Measurements from ENCODE around the gene TSFM. TPM values are rescaled to one million over a fixed set of nuclear protein-coding genes. Genes with fewer than 3 reads are reported as not detected.
A peak's percentile ranks its signal among the peaks of the same experiment; 100 is the strongest.

The TSFM gene
- total RNA-seq, 1 experiment from 2014 or later: 40.3 TPM

DNA sequence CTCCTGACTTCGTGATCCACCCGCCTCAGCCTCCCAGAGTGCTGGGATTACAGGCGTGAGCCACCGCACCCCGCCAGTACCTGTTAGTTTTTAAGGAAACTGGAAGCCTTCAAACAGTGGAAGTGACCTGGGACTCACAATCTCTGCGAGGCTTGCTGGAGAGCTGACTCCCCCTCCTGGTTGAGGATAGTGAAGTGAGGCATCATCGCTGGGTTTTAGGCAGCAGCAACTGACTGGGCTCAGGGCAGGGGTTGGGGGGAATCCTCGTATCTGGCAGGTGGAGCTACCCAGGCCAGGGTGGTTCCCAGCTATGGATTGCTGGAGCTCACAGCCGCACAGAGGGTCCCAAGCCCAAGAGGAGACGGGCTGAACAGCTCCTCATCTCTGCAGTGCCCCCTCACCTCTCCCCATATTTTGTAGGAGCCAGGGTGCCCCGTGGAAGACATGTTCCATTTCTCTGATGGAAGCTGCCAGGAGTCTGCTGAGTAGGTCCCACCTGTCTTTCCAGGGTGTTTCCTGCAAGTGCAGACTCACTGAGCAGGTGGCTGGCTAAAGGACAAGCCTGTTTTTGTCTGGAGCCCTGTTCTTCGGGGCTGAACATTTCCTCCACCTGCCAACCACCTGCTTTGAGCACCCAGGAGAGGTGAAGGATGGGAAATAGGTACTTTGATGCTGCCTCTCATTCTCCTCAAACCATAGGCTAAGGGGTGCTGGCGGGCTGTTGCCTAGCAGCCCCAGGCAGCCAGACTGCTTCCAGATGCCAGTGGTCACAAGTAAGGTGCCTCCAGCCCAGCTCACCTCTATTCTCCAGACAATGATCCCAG, 32.8 kb downstream of the TSFM start:
- H3K36me3 ChIP-seq (ENCODE audit: control insufficient read depth, insufficient read depth, low read length): no peaks in the 10 kb centered on the region
- no peaks in the 10 kb centered on the region for H3K4me1 ChIP-seq (ENCODE audit: control insufficient read depth, insufficient read depth, low read length)
- no peak overlapping the region for H3K27ac ChIP-seq (ENCODE audit: low read length)
- H3K27me3 ChIP-seq (ENCODE audit: control insufficient read depth, insufficient read depth, low read length): no peaks in the 10 kb centered on the region
- intact Hi-C loops (cut with micrococcal nuclease; ENCODE audit: unreplicated experiment) (no loop called here), in situ Hi-C loops (cut with HindIII; ENCODE audit: low pct_unique_long_range_greater_than_20kb, low sequenced_read_pairs) (no loop called here)
- no peak; the same call in 1 of the 2 replicates for TF ChIP-seq POLR2AphosphoS5 (IDR thresholded peaks at IDR 0.05; ENCODE audit: low read depth, low read length)
- TF ChIP-seq, protein P1, sequence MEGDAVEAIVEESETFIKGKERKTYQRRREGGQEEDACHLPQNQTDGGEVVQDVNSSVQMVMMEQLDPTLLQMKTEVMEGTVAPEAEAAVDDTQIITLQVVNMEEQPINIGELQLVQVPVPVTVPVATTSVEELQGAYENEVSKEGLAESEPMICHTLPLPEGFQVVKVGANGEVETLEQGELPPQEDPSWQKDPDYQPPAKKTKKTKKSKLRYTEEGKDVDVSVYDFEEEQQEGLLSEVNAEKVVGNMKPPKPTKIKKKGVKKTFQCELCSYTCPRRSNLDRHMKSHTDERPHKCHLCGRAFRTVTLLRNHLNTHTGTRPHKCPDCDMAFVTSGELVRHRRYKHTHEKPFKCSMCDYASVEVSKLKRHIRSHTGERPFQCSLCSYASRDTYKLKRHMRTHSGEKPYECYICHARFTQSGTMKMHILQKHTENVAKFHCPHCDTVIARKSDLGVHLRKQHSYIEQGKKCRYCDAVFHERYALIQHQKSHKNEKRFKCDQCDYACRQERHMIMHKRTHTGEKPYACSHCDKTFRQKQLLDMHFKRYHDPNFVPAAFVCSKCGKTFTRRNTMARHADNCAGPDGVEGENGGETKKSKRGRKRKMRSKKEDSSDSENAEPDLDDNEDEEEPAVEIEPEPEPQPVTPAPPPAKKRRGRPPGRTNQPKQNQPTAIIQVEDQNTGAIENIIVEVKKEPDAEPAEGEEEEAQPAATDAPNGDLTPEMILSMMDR (IDR thresholded peaks at IDR 0.05): no peak
- no peak for TF ChIP-seq SIN3A (IDR thresholded peaks at IDR 0.05; ENCODE audit: borderline replicate concordance, insufficient read depth, low read depth, low read length)
- no peak for TF ChIP-seq TCF7L2 (IDR thresholded peaks at IDR 0.05; ENCODE audit: low read depth, low read length)
- TF ChIP-seq, protein P2, sequence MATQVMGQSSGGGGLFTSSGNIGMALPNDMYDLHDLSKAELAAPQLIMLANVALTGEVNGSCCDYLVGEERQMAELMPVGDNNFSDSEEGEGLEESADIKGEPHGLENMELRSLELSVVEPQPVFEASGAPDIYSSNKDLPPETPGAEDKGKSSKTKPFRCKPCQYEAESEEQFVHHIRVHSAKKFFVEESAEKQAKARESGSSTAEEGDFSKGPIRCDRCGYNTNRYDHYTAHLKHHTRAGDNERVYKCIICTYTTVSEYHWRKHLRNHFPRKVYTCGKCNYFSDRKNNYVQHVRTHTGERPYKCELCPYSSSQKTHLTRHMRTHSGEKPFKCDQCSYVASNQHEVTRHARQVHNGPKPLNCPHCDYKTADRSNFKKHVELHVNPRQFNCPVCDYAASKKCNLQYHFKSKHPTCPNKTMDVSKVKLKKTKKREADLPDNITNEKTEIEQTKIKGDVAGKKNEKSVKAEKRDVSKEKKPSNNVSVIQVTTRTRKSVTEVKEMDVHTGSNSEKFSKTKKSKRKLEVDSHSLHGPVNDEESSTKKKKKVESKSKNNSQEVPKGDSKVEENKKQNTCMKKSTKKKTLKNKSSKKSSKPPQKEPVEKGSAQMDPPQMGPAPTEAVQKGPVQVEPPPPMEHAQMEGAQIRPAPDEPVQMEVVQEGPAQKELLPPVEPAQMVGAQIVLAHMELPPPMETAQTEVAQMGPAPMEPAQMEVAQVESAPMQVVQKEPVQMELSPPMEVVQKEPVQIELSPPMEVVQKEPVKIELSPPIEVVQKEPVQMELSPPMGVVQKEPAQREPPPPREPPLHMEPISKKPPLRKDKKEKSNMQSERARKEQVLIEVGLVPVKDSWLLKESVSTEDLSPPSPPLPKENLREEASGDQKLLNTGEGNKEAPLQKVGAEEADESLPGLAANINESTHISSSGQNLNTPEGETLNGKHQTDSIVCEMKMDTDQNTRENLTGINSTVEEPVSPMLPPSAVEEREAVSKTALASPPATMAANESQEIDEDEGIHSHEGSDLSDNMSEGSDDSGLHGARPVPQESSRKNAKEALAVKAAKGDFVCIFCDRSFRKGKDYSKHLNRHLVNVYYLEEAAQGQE (IDR thresholded peaks at IDR 0.05; ENCODE audit: insufficient read depth in 1 of 2, low read depth in 2 of 2, low read length in 1 of 2): no peak
- no peaks in the 10 kb centered on the region for H3K9me3 ChIP-seq (ENCODE audit: control insufficient read depth, insufficient read depth, low read depth, low read length)
- 0 out of 2 replicates have a peak, but pooled peaks have one; percentile 25 for ATAC-seq
- no TSS peak for BruUV-seq (replicated peaks)
- ChIA-PET POLR2A (no interaction called here), CTCF (interaction anchor here (0.6 kb wide), 1 partner anchor 32 kb away, joined by 4 read pairs; no protein-coding TSS in a partner anchor)
- no peak overlapping the region for H3K4me3 ChIP-seq (ENCODE audit: low read depth in 2 of 2, low read length in 2 of 2)
- no peak for DNase-seq (ENCODE audit: low read depth, low spot score)

DNA sequence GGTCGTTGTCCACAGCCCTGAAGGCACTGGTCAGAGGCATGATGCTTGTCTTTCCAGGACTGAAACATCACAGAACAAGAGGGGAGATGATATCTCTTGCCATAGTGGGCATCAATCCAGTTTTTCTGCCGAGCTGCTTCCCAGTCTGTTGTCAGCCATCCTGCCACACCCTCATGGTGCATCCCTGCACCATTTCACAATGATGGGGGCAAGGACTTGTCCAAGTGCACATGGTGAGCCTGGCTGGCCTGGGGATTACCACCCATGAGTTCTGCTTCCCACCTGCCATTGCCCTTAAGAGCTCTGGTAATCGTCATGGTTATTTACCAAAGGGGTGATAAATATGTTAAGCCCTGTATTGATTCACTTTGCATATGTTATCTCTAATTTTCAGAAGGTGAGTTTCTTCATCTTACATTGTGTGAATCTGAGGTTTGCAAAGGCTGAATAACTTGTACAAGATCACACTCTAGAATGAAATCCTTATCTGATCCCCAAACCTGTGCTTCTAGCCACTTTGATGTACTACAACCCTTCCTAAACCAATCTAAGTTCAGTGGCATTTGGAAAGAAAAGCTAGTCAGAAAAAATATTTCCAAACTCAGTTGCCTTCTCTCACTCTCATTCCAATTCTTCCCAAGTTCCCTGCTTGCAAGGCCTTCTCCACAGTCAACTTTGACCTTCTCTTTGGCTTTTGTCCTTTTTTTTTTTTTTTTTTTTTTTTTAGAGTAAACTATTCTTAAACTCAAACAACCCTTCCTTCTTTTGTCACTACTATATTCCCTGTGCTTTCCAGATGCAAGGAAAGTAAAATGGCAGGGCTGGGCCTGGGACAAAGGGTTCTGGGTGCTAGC, 33.6 kb downstream of the TSFM start:
- TF ChIP-seq, protein P1 (IDR thresholded peaks at IDR 0.05): no peak
- TF ChIP-seq, protein P2 (IDR thresholded peaks at IDR 0.05; ENCODE audit: insufficient read depth in 1 of 2, low read depth in 2 of 2, low read length in 1 of 2): no peak
- TF ChIP-seq SIN3A (IDR thresholded peaks at IDR 0.05; ENCODE audit: borderline replicate concordance, insufficient read depth, low read depth, low read length): no peak
- TF ChIP-seq TCF7L2 (IDR thresholded peaks at IDR 0.05; ENCODE audit: low read depth, low read length): no peak
- TF ChIP-seq POLR2AphosphoS5 (IDR thresholded peaks at IDR 0.05; ENCODE audit: low read depth, low read length): no peak
- intact Hi-C loops (cut with micrococcal nuclease; ENCODE audit: unreplicated experiment) (no loop called here), in situ Hi-C loops (cut with HindIII; ENCODE audit: low pct_unique_long_range_greater_than_20kb, low sequenced_read_pairs) (no loop called here)
- H3K4me3 ChIP-seq (ENCODE audit: low read depth in 2 of 2, low read length in 2 of 2): no peak overlapping the region
- H3K27me3 ChIP-seq (ENCODE audit: control insufficient read depth, insufficient read depth, low read length): no peaks in the 10 kb centered on the region
- ChIA-PET CTCF (interaction anchor here (0.6 kb wide), 1 partner anchor 16 kb away, joined by 4 read pairs; no protein-coding TSS in a partner anchor), POLR2A (no interaction called here)
- BruUV-seq (replicated peaks): no TSS peak
- H3K36me3 ChIP-seq (ENCODE audit: control insufficient read depth, insufficient read depth, low read length): no peaks in the 10 kb centered on the region
- H3K9me3 ChIP-seq (ENCODE audit: control insufficient read depth, insufficient read depth, low read depth, low read length): no peaks in the 10 kb centered on the region
- H3K4me1 ChIP-seq (ENCODE audit: control insufficient read depth, insufficient read depth, low read length): no peaks in the 10 kb centered on the region
- H3K27ac ChIP-seq (ENCODE audit: low read length): no peak overlapping the region
- ATAC-seq (no peak), DNase-seq (ENCODE audit: low read depth, low spot score) (no peak)

Data from Panc1 (cell line).